HEK293 (cell line): ENCODE measurements around the gene ZNF773.
A peak's percentile ranks its signal among the peaks of the same experiment; 100 is the strongest.
"Not testable (repeated sequence)": the region's sequence is repeated elsewhere in the genome, so short reads cannot be mapped to it uniquely, and the experiment has no call there.

Experiments used
- CTCF ChIA-PET: fragments of 350-600 bp; formaldehyde crosslinking; extraction: SDS; loops from one replicate; lab custom pipeline; 2021; ENCODE audit warnings: antibody characterized with exemption; lab: Yijun Ruan, JAX
- POLR2A ChIA-PET: fragments of 300-600 bp; formaldehyde crosslinking; extraction: SDS; loops from one replicate; lab custom pipeline; 2020; ENCODE audit warnings: antibody characterized with exemption, inconsistent platforms; lab: Yijun Ruan, JAX
- H3K27ac ChIP-seq: fragments of 200-500 bp; sonication (Bioruptor generic); 2 replicates; pipeline ENCODE4 v1.5.1; 2014; ENCODE audit warnings: low read depth, low read length, control low read depth, inconsistent platforms; ENCODE audit errors: extremely low read depth
- H3K36me3 ChIP-seq, 2 experiments: fragments of 200-500 bp in 1 of 2; sonication (Bioruptor generic) in 1 of 2; 1 replicate in 1 of 2; 2 replicates in 1 of 2; pipeline ENCODE4 v1.5.1; 2014 to 2017; ENCODE audit warnings: inconsistent platforms in 2 of 2, low read length in 2 of 2; ENCODE audit not compliant: control insufficient read depth in 2 of 2, insufficient read depth in 1 of 2
- H3K4me1 ChIP-seq: fragments of 200-500 bp; sonication (Bioruptor generic); 2 replicates; pipeline ENCODE4 v1.5.1; 2014; ENCODE audit warnings: mild to moderate bottlenecking, low read length, inconsistent platforms; ENCODE audit not compliant: control insufficient read depth, insufficient read depth
- H3K4me3 ChIP-seq: 2 replicates; pipeline ENCODE4 v1.5.1; 2011; ENCODE audit warnings: low read depth, mild to moderate bottlenecking, control low read depth, low read length, moderate library complexity
- H3K9me3 ChIP-seq: fragments of 200-500 bp; sonication (Bioruptor generic); 2 replicates; pipeline ENCODE4 v1.5.1; 2014; ENCODE audit warnings: low read depth, low read length, inconsistent platforms; ENCODE audit not compliant: control insufficient read depth, insufficient read depth
- HOXC10 ChIP-seq: sonication (generic); formaldehyde crosslinking; IDR thresholded peaks from 2 replicates; pipeline ENCODE4 v1.8.1; 2023; ENCODE audit warnings: mild to moderate bottlenecking, missing genetic modification reagents
- KLF16 ChIP-seq: fragments of 450-650 bp; formaldehyde crosslinking; IDR thresholded peaks from 2 replicates; pipeline ENCODE4 v1.5.1; 2017; ENCODE audit warnings: missing biosample characterization, missing genetic modification characterization
- KLF8 ChIP-seq: fragments of 450-650 bp; formaldehyde crosslinking; IDR thresholded peaks from 2 replicates; pipeline ENCODE4 v1.5.1; 2016; ENCODE audit warnings: missing biosample characterization, missing genetic modification characterization
- PBX3 ChIP-seq: sonication (generic); formaldehyde crosslinking; IDR thresholded peaks from 2 replicates; pipeline ENCODE4 v1.8.1; 2022; ENCODE audit warnings: mild to moderate bottlenecking, moderate library complexity, missing genetic modification reagents
- PRDM10 ChIP-seq: fragments of 450-650 bp; formaldehyde crosslinking; IDR thresholded peaks from 2 replicates; pipeline ENCODE4 v1.5.1; 2016; ENCODE audit warnings: missing biosample characterization, missing genetic modification characterization
- SP2 ChIP-seq: fragments of 450-650 bp; formaldehyde crosslinking; IDR thresholded peaks from 2 replicates; pipeline ENCODE4 v1.5.1; 2016; ENCODE audit warnings: missing biosample characterization, missing genetic modification characterization
- SP3 ChIP-seq: fragments of 450-650 bp; formaldehyde crosslinking; IDR thresholded peaks from 2 replicates; pipeline ENCODE4 v1.5.1; 2016; ENCODE audit warnings: missing biosample characterization, missing genetic modification characterization
- ZBTB11 ChIP-seq: fragments of 450-650 bp; formaldehyde crosslinking; conservative IDR thresholded peaks from 2 replicates; pipeline ENCODE4 v1.5.1; 2016; ENCODE audit warnings: low read depth, missing biosample characterization, missing genetic modification characterization
- ZBTB20 ChIP-seq: fragments of 450-650 bp; formaldehyde crosslinking; IDR thresholded peaks from 2 replicates; pipeline ENCODE4 v1.5.1; 2016; ENCODE audit warnings: missing biosample characterization, missing genetic modification characterization
- ZBTB26 ChIP-seq: fragments of 450-650 bp; formaldehyde crosslinking; optimal IDR thresholded peaks from 2 replicates; pipeline ENCODE3; 2016; ENCODE audit warnings: missing biosample characterization, mild to moderate bottlenecking, missing genetic modification characterization
- ZFP37 ChIP-seq: fragments of 450-650 bp; formaldehyde crosslinking; IDR thresholded peaks from 2 replicates; pipeline ENCODE4 v1.5.1; 2016; ENCODE audit warnings: missing biosample characterization, missing genetic modification characterization
- ZNF2 ChIP-seq: fragments of 450-650 bp; formaldehyde crosslinking; IDR thresholded peaks from 2 replicates; pipeline ENCODE4 v1.5.1; 2016; ENCODE audit warnings: missing biosample characterization, missing genetic modification characterization
- ZNF274 ChIP-seq, 2 experiments: fragments of 200-500 bp in 1 of 2; fragments of 450-650 bp in 1 of 2; sonication (Bioruptor generic) in 1 of 2; formaldehyde crosslinking in 1 of 2; IDR thresholded peaks; 2 replicates each; pipeline versions ENCODE4 v1.5.1 to v1.6.1; 2014 to 2016; ENCODE audit warnings: borderline replicate concordance in 1 of 2, inconsistent platforms in 1 of 2, low read length in 1 of 2, missing biosample characterization in 1 of 2, missing genetic modification characterization in 1 of 2
- ZNF335 ChIP-seq: fragments of 450-650 bp; formaldehyde crosslinking; conservative IDR thresholded peaks from 2 replicates; pipeline ENCODE4 v1.5.1; 2016; ENCODE audit warnings: missing biosample characterization, missing genetic modification characterization
- ZNF518A ChIP-seq: fragments of 450-650 bp; formaldehyde crosslinking; conservative IDR thresholded peaks from 2 replicates; pipeline ENCODE4 v1.5.1; 2016; ENCODE audit warnings: low read depth, missing biosample characterization, missing genetic modification characterization
- ZNF660 ChIP-seq: fragments of 450-650 bp; IDR thresholded peaks from 2 replicates; pipeline ENCODE4 v1.5.1; 2018; ENCODE audit warnings: missing biosample characterization, mild to moderate bottlenecking, missing genetic modification characterization
- ZNF692 ChIP-seq: fragments of 450-650 bp; formaldehyde crosslinking; IDR thresholded peaks from 2 replicates; pipeline ENCODE4 v1.5.1; 2016; ENCODE audit warnings: missing biosample characterization, missing genetic modification characterization
- ZNF76 ChIP-seq: fragments of 450-650 bp; formaldehyde crosslinking; IDR thresholded peaks from 2 replicates; pipeline ENCODE4; 2016; ENCODE audit warnings: low read depth, missing biosample characterization, missing genetic modification characterization, borderline replicate concordance
- ZXDB ChIP-seq: fragments of 450-650 bp; formaldehyde crosslinking; IDR thresholded peaks from 2 replicates; pipeline ENCODE4 v1.5.1; 2016; ENCODE audit warnings: missing biosample characterization, missing genetic modification characterization

ZNF773 gene

GRCh38 chr19:57499680-57500395 lies at the start of gene ZNF773:
TSS of gene ZNF773 (plus strand) at chr19:57499938. CDS start at chr19:57500081, 143 bp downstream.
- H3K27ac ChIP-seq: peak within 1 kb of the TSS; percentile 85
- CTCF ChIA-PET; H3K9me3 ChIP-seq; H3K4me1 ChIP-seq; TF ChIP-seq ZNF274 (IDR thresholded peaks at IDR 0.05; ENCODE audit: low read length): not testable (repeated sequence)
- POLR2A ChIA-PET: interaction anchor here (0.5 to 1.1 kb wide), 11 partner anchors 8 to 405 kb away, joined by 3 to 10 read pairs (median 5); partner anchors contain the start of genes ZNF416, ZNF419, ZNF549 and ZNF772
- H3K36me3 ChIP-seq: peaks cover 25 to 36% of the 10 kb centered on the region in 2 experiments; a peak in 2 of 3 replicates
- H3K4me3 ChIP-seq: peak within 1 kb of the TSS; percentile 87
- TF ChIP-seq ZNF660 (tag by site-specific recombination) (peak; percentile 68; the same call in 1 of the 2 replicates), KLF8 (tag by site-specific recombination) (peak; percentile 22; the same call in 1 of the 2 replicates), ZNF274 (tag by site-specific recombination; IDR thresholded peaks at IDR 0.05; ENCODE audit: borderline replicate concordance) (peak; percentile 60; the same call in 1 of the 2 replicates), ZNF335 (tag by site-specific recombination) (peak; percentile 89), KLF16 (tag by site-specific recombination) (peak; percentile 38; the same call in 1 of the 2 replicates), SP3 (peak; percentile 68), ZBTB20 (tag by site-specific recombination) (peak; percentile 48; the same call in 1 of the 2 replicates), ZBTB26 (tag by site-specific recombination) (peak; percentile 71), HOXC10 (CRISPR knock-in tag) (peak; percentile 75; the same call in 1 of the 2 replicates), ZFP37 (tag by site-specific recombination) (peak; percentile 71; the same call in 1 of the 2 replicates), PRDM10 (tag by site-specific recombination) (peak; percentile 77), ZNF692 (tag by site-specific recombination) (0 out of 2 replicates have a peak, but pooled peaks have one; percentile 52), ZXDB (tag by site-specific recombination) (0 out of 2 replicates have a peak, but pooled peaks have one; percentile 49), SP2 (tag by site-specific recombination) (peak; percentile 89), ZNF2 (tag by site-specific recombination) (0 out of 2 replicates have a peak, but pooled peaks have one; percentile 28), ZNF518A (tag by site-specific recombination) (peak; percentile 78), ZBTB11 (tag by site-specific recombination) (peak; percentile 95), PBX3 (CRISPR knock-in tag) (peak; percentile 86; the same call in 1 of the 2 replicates), ZNF76 (tag by site-specific recombination) (peak; percentile 90)
